Liver (tissue), 9 donors: ENCODE data around the gene ADCYAP1R1. TPM values are rescaled to one million over a fixed set of nuclear protein-coding genes. Genes with fewer than 3 reads are reported as not detected.

ENCODE experiments used
- DNase-seq: peaks from one replicate; pipeline ENCODE4 v3.0.0-alpha.2; 2017; ENCODE audit warnings: low spot score
- H3K27ac ChIP-seq, 2 donors: one replicate each; pipeline ENCODE4 v1.7.0; 2013; ENCODE audit warnings: inconsistent platforms in 2 of 2, low read length in 2 of 2, control low read depth in 1 of 2, low read depth in 1 of 2, mild to moderate bottlenecking in 1 of 2
- H3K27me3 ChIP-seq, 4 donors: one replicate each; pipeline versions ENCODE4 v1.6.1 to v1.7.0; 2013; ENCODE audit warnings: low read length in 3 of 4, inconsistent platforms in 1 of 4, mild to moderate bottlenecking in 1 of 4, moderate library complexity in 1 of 4; ENCODE audit not compliant: control insufficient read depth in 4 of 4, insufficient read depth in 4 of 4
- H3K36me3 ChIP-seq, 4 donors: one replicate each; pipeline versions ENCODE4 v1.6.1 to v1.7.0; 2013; ENCODE audit warnings: low read length in 3 of 4, mild to moderate bottlenecking in 3 of 4, low read depth in 1 of 4, moderate library complexity in 1 of 4; ENCODE audit not compliant: control insufficient read depth in 4 of 4, insufficient read depth in 3 of 4
- H3K4me1 ChIP-seq, 4 donors: one replicate each; pipeline versions ENCODE4 v1.6.1 to v1.7.0; 2013; ENCODE audit warnings: low read length in 3 of 4, mild to moderate bottlenecking in 3 of 4, moderate library complexity in 1 of 4; ENCODE audit not compliant: control insufficient read depth in 4 of 4, insufficient read depth in 4 of 4
- H3K4me3 ChIP-seq, 3 donors: one replicate each; pipeline versions ENCODE4 v1.6.1 to v1.7.0; 2013; ENCODE audit warnings: low read length in 3 of 3, control low read depth in 1 of 3, low read depth in 1 of 3, mild to moderate bottlenecking in 1 of 3
- H3K9ac ChIP-seq, 2 donors: one replicate each; pipeline ENCODE4 v1.7.0; 2013; ENCODE audit warnings: low read length in 2 of 2, mild to moderate bottlenecking in 2 of 2, moderate library complexity in 2 of 2, control low read depth in 1 of 2, low read depth in 1 of 2
- H3K9me3 ChIP-seq, 4 donors: one replicate each; pipeline versions ENCODE4 v1.6.1 to v1.7.0; 2013; ENCODE audit warnings: low read length in 3 of 4; ENCODE audit not compliant: control insufficient read depth in 4 of 4
- EGR1 ChIP-seq, 2 donors: IDR thresholded peaks; 2 replicates each; pipeline ENCODE4 v1.6.1; 2016 to 2018; ENCODE audit warnings: antibody characterized with exemption in 2 of 2, low read depth in 2 of 2
- FOXA1 ChIP-seq: IDR thresholded peaks from 2 replicates; pipeline ENCODE4 v1.6.1; 2016; ENCODE audit warnings: antibody characterized with exemption
- FOXA2 ChIP-seq: IDR thresholded peaks from 2 replicates; pipeline ENCODE4 v1.6.1; 2016; ENCODE audit warnings: antibody characterized with exemption
- GABPA ChIP-seq, 2 donors: IDR thresholded peaks in 1 of 2; conservative IDR thresholded peaks in 1 of 2; 2 replicates each; pipeline ENCODE4 v1.6.1; 2016; ENCODE audit warnings: antibody characterized with exemption in 2 of 2, mild to moderate bottlenecking in 1 of 2, moderate library complexity in 1 of 2
- HNF4A ChIP-seq, 2 donors: conservative IDR thresholded peaks; 2 replicates each; pipeline ENCODE4 v1.6.1; 2016; ENCODE audit warnings: antibody characterized with exemption in 2 of 2, mild to moderate bottlenecking in 2 of 2
- HNF4G ChIP-seq: IDR thresholded peaks from 2 replicates; pipeline ENCODE4 v1.6.1; 2016; ENCODE audit warnings: antibody characterized with exemption
- JUND ChIP-seq, 2 donors: IDR thresholded peaks; 2 replicates each; pipeline ENCODE4 v1.6.1; 2016; ENCODE audit warnings: antibody characterized with exemption in 2 of 2
- NR2F2 ChIP-seq: IDR thresholded peaks from 2 replicates; pipeline ENCODE4 v1.6.1; 2016; ENCODE audit warnings: antibody characterized with exemption
- RAD21 ChIP-seq, 2 donors: IDR thresholded peaks; 2 replicates each; pipeline ENCODE4 v1.6.1; 2016; ENCODE audit warnings: antibody characterized with exemption in 2 of 2, mild to moderate bottlenecking in 2 of 2
- RXRA ChIP-seq, 2 donors: IDR thresholded peaks; 2 replicates each; pipeline ENCODE4 v1.6.1; 2017 to 2018; ENCODE audit warnings: antibody characterized with exemption in 2 of 2, mild to moderate bottlenecking in 1 of 2
- SP1 ChIP-seq: IDR thresholded peaks from 2 replicates; pipeline ENCODE4 v1.6.1; 2018; ENCODE audit warnings: antibody characterized with exemption, mild to moderate bottlenecking
- TAF1 ChIP-seq: conservative IDR thresholded peaks from 2 replicates; pipeline ENCODE4 v1.6.1; 2016; ENCODE audit warnings: antibody characterized with exemption, mild to moderate bottlenecking
- YY1 ChIP-seq: IDR thresholded peaks from 2 replicates; pipeline ENCODE4 v1.6.1; 2016; ENCODE audit warnings: antibody characterized with exemption, mild to moderate bottlenecking
- WGBS: extraction: QIAGEN DNeasy Blood & Tissue Kit; methylation state at CpG from one replicate; pipeline ENCODE4 v1.1.7; 2013; 5-methylcytosine and 5-hydroxymethylcytosine counted together
- polyA plus RNA-seq, 2 donors: library from polyadenylated mRNA; stranded (reverse) in 1 of 2; unstranded in 1 of 2; fragments of 200-250 nt in 1 of 2; fragments of >200 nt in 1 of 2; fragmentation: Nextera tagmentation in 1 of 2; extraction: Ambion mirVana in 1 of 2; gene quantifications; one replicate each; pipeline versions ENCODE4 v1.2.1 to v1.2.3, GENCODE V29; 2013 to 2015
- total RNA-seq, 2 donors: library from RNA; depleted of rRNA; stranded (reverse); fragments of >200 nt; gene quantifications; one replicate each; pipeline ENCODE4 v1.2.3, GENCODE V29; 2014
- TF ChIP-seq, protein P1 (sequence below): IDR thresholded peaks from 2 replicates; pipeline ENCODE4 v1.6.1; 2016; ENCODE audit warnings: antibody characterized with exemption
- TF ChIP-seq, protein P2 (sequence below): fragments of 150-350 bp; IDR thresholded peaks from 2 replicates; pipeline ENCODE4 v1.5.1; 2017; ENCODE audit warnings: improper control_type of control experiment, low read depth, low read length; ENCODE audit not compliant: missing input control
- TF ChIP-seq, protein P3 (sequence below): IDR thresholded peaks from 2 replicates; pipeline ENCODE4 v1.6.1; 2016; ENCODE audit warnings: antibody characterized with exemption, mild to moderate bottlenecking
- donor health status: healthy.
- donor health status: healthy.
- donor health status: healthy.
- donor health status: healthy.
- donor health status: healthy.

Gene ADCYAP1R1
- total and polyA plus RNA-seq, 4 donors, result 0.05 to 0.67 (median 0.12) TPM; not detected in 1

DNA sequence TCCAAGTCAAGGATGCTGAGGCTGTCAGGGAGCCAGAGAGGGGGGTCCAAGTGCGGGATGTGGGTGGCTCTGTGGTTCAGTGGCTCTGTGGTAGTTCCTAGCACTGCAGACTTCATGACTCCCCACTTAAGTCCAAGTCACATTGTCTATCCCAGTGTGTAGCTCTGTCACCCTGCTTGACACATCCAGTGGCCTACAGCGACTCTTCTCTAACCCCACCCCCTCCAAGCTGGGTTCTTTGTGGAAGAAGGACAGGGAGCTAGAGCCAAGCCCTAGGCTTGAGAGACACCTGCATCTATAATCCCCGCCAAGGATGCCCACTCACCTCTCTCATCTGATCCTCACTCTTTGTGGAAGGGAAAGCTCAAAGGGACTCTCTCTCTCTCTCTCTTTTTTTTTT lies 57.6 kb downstream of the ADCYAP1R1 start:
- H3K27me3 ChIP-seq, result no peaks in the 10 kb centered on the region
- no peak for DNase-seq
- H3K9ac ChIP-seq, result no peak overlapping the region
- H3K36me3 ChIP-seq, result no peaks in the 10 kb centered on the region
- H3K9me3 ChIP-seq, result no peaks in the 10 kb centered on the region
- H3K27ac ChIP-seq, result no peak overlapping the region
- 74% methylated on average over 3 of the region's 3 CpGs for WGBS
- H3K4me3 ChIP-seq, result no peak overlapping the region
- TF ChIP-seq, protein P1, sequence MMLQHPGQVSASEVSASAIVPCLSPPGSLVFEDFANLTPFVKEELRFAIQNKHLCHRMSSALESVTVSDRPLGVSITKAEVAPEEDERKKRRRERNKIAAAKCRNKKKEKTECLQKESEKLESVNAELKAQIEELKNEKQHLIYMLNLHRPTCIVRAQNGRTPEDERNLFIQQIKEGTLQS, result no peak
- no peak for TF ChIP-seq EGR1 (IDR thresholded peaks at IDR 0.05; ENCODE audit: low read depth in 2 of 2)
- TF ChIP-seq YY1, result no peak
- no peak for TF ChIP-seq TAF1
- TF ChIP-seq RXRA (IDR thresholded peaks at IDR 0.05), result no peak
- no peak for TF ChIP-seq FOXA1
- TF ChIP-seq, protein P2, sequence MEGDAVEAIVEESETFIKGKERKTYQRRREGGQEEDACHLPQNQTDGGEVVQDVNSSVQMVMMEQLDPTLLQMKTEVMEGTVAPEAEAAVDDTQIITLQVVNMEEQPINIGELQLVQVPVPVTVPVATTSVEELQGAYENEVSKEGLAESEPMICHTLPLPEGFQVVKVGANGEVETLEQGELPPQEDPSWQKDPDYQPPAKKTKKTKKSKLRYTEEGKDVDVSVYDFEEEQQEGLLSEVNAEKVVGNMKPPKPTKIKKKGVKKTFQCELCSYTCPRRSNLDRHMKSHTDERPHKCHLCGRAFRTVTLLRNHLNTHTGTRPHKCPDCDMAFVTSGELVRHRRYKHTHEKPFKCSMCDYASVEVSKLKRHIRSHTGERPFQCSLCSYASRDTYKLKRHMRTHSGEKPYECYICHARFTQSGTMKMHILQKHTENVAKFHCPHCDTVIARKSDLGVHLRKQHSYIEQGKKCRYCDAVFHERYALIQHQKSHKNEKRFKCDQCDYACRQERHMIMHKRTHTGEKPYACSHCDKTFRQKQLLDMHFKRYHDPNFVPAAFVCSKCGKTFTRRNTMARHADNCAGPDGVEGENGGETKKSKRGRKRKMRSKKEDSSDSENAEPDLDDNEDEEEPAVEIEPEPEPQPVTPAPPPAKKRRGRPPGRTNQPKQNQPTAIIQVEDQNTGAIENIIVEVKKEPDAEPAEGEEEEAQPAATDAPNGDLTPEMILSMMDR, result no peak
- no peak for TF ChIP-seq NR2F2
- TF ChIP-seq, protein P3, sequence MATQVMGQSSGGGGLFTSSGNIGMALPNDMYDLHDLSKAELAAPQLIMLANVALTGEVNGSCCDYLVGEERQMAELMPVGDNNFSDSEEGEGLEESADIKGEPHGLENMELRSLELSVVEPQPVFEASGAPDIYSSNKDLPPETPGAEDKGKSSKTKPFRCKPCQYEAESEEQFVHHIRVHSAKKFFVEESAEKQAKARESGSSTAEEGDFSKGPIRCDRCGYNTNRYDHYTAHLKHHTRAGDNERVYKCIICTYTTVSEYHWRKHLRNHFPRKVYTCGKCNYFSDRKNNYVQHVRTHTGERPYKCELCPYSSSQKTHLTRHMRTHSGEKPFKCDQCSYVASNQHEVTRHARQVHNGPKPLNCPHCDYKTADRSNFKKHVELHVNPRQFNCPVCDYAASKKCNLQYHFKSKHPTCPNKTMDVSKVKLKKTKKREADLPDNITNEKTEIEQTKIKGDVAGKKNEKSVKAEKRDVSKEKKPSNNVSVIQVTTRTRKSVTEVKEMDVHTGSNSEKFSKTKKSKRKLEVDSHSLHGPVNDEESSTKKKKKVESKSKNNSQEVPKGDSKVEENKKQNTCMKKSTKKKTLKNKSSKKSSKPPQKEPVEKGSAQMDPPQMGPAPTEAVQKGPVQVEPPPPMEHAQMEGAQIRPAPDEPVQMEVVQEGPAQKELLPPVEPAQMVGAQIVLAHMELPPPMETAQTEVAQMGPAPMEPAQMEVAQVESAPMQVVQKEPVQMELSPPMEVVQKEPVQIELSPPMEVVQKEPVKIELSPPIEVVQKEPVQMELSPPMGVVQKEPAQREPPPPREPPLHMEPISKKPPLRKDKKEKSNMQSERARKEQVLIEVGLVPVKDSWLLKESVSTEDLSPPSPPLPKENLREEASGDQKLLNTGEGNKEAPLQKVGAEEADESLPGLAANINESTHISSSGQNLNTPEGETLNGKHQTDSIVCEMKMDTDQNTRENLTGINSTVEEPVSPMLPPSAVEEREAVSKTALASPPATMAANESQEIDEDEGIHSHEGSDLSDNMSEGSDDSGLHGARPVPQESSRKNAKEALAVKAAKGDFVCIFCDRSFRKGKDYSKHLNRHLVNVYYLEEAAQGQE, result no peak
- TF ChIP-seq HNF4G, result no peak
- TF ChIP-seq FOXA2, result no peak
- no peak for TF ChIP-seq SP1
- H3K4me1 ChIP-seq, result no peaks in the 10 kb centered on the region

DNA sequence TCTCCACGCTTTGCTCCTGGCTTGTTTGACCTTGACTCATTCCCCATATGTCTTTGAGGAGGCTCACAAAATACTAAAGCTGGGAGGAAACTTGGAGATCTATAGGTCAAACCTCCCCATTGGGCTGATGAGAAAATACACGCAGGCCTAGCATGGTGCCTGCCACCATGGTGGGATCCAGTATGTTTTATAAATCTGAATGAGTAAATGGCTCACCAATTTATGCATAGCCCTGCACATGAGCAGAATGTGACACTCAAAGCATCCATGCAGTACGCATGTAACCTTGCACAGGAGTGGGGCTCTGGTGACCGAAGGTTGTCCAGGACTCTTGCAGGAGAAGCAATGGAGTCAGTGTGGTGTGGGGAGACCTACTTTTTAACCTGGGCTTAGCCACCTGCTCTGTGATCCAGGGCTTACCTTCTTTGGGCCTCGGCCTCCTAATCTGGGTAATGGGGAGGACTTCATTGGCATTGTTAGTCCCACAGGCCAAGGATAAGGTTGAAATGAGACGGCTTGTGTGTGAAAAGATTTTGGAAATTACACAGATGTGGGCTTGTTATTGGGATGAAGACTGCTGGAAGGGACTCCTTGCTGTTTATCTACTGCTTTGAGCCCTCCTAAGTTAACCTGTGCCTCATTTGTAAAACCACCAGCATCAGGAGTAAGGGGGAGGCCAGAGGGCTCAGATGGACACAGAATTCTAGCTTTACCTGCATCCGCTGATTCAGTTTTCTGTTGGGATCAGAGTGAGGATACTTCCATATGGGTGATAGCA lies 58.4 kb downstream of the ADCYAP1R1 start:
- TF ChIP-seq, protein P2, result no peak
- TF ChIP-seq FOXA1, result no peak
- TF ChIP-seq GABPA (IDR thresholded peaks at IDR 0.05 in 1 of 2, conservative IDR thresholded peaks at IDR 0.05 in 1 of 2), result no peak
- no peak for TF ChIP-seq EGR1 (IDR thresholded peaks at IDR 0.05; ENCODE audit: low read depth in 2 of 2)
- TF ChIP-seq, protein P1, result no peak
- no peak for TF ChIP-seq HNF4A (conservative IDR thresholded peaks at IDR 0.05)
- no peak for TF ChIP-seq NR2F2
- no peak for TF ChIP-seq JUND (IDR thresholded peaks at IDR 0.05)
- no peak for TF ChIP-seq TAF1
- no peak for TF ChIP-seq RAD21 (IDR thresholded peaks at IDR 0.05)
- TF ChIP-seq FOXA2, result no peak
- no peak for TF ChIP-seq HNF4G
- TF ChIP-seq SP1, result no peak
- TF ChIP-seq RXRA (IDR thresholded peaks at IDR 0.05), result no peak
- no peak overlapping the region for H3K27ac ChIP-seq
- no peak overlapping the region for H3K4me3 ChIP-seq
- 83% methylated on average over 7 of the region's 7 CpGs for WGBS
- H3K36me3 ChIP-seq, result no peaks in the 10 kb centered on the region
- no peaks in the 10 kb centered on the region for H3K27me3 ChIP-seq
- H3K4me1 ChIP-seq, result no peaks in the 10 kb centered on the region
- no peak for DNase-seq
- no peak overlapping the region for H3K9ac ChIP-seq
- H3K9me3 ChIP-seq, result no peaks in the 10 kb centered on the region
